Dedifferentiated amniotic fluid mesenchymal stem cell (primary cell): Measurements from ENCODE around the gene CABS1.

ENCODE experiments used
- DNase-seq: peaks from one replicate; pipeline ENCODE4 v3.0.0-alpha.2; 2016; ENCODE audit errors: extremely low spot score

CABS1 gene

DNA sequence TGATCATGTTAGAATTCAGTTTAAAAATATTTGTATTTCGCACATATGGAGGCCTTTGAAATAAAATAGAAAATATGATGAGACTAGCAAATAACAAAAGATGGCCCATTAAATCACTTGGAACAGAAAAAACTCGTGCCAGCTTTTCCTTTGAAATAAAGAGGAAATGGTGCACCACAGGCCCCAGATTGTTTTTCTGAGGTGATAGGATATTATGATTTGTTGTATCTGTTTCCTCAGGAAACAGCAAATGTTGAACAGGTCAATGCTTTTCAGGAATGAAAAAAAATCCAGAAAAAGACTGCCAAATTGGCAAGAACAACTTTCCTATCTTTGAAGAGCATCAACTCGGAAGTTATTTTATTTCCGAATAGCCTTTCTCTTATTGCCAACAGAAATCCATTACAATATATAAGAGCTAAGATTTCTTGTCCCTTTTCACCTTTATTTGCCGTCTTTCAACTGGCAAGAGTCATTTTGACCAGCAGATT, 48.0 kb downstream of the CABS1 start, which contains the start of gene SMR3B:
SMR3B (plus strand) TSS at position 441 of the 491 bp plus-strand sequence. CDS start 1,380 bp downstream, outside the sequence.
- DNase-seq, result no peak
